GM21737 (cell line): Measurements from ENCODE around the gene GRP.
"Not testable (repeated sequence)": the region's sequence is repeated elsewhere in the genome, so short reads cannot be mapped to it uniquely, and the experiment has no call there.

Experiments
- ATAC-seq: cut with Tn5 transposase; IDR thresholded peaks from one replicate; pipeline ENCODE4 v1.9.1; 2021; ENCODE audit warnings: mild to moderate bottlenecking, moderate library complexity; ENCODE audit not compliant: unreplicated experiment

Gene GRP

GRCh38 chr18:59228351-59228750 is 8.4 kb downstream of the GRP start:
- no peak for ATAC-seq

DNA sequence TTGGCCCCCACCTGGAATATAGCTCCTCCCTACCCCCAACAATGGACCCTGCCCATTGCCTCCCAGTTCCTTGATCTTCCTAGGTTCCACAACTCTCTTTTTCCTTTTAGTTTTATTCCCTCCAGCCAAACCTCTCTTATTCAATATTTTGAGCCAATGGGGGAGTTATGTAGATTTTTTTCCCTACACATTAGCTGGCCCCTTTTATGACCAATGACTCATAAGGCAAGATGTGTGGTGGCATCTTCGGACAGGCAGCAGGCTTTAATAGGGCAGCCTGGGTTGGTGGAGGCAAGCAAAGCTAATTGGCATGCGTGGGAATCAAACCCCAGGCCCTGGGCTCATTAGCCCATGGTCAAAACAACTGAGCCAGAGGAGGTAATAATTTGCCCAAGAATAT is 9.2 kb downstream of the GRP start:
- no peak for ATAC-seq

DNA sequence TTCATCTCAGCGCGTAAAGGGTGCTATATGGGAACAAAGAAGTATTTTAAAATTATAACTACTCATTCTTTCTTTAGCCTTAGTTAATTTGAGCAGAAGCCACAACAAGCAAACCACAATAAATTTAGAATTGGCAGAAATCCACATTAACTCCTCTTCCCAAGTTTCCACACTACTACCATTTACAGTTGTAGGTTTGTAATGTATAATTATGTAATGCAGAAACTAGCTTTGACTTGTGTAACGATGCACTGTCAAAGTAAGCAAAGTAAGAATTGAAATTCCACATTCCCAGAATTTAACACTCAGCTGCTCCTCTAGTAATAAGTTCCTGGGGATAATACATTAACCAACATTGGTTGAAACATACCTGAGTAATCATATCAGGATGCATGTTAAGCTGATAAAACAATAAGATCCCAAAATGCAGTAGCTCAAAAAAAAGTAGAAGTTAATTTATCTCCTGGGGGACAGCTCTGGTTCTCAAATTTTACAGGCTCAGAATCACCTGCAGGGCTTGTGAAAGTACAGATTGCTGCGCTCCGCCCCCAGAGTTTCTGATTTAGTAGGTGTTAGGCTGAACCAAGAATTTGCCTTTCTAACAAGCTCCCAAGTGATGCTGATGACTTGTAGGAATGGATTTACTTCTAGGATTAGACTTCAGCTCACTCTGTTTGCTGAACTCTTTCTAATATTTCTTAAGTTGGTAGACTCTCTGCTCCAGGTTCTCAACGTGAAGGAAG is 9.9 kb downstream of the GRP start:
- ATAC-seq, result no peak

DNA sequence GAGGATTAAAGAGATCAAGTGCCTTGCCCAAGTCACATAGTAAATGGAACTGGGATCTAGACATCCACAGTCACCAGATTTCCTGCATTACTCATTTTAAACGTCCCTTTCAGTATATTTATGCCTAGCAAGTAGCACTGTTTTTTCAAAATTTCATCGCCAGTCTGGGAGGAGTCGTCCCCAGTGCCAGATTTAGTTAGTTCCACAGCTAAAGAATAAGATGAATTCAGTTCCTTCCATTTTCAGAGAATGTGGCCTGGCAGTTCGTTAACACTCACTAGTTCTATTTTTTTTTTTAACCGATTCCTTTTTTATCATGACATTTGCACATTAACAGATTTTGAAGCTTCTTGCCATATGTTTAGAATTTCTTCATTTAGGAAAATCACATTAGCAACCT is 11.2 kb downstream of the GRP start:
- ATAC-seq, result no peak

- ATAC-seq, result no peak
Measured at GRCh38 chr18:59231877-59232276, 11.9 kb downstream of the GRP start.

DNA sequence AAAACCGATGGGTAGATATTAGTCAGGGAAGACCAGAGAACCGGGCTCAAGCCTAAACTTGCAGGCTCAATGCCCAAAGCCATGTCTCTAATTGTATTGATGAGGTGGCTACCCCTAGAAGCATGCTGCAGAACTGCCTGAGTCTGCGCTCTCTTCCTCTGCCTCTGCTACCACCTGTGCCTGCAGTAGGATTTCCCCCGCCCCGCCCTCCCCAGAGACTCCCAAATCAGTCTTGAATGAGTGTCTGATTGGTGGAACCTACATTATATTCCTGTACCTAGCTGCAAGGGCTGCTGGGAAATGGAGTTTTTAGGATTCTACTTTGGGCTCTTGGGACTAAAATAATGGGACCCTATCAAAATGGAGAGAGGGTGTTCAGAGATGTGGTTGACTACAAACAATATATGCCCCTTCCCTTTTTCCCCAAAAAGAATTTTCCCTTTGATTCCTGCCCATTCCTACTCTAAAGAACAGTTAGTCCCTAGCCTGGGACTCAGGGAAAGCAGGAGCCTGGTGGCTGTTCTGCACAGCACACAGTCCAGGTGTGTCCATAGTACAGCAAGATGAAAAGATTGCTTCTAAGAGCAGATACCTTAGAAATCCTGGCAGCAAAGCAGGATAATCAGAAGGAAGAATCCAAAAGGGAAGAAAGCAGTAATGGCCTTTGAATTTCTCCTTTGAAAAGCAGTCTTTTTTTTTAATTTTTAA is 12.5 kb downstream of the GRP start:
- ATAC-seq, result no peak

DNA sequence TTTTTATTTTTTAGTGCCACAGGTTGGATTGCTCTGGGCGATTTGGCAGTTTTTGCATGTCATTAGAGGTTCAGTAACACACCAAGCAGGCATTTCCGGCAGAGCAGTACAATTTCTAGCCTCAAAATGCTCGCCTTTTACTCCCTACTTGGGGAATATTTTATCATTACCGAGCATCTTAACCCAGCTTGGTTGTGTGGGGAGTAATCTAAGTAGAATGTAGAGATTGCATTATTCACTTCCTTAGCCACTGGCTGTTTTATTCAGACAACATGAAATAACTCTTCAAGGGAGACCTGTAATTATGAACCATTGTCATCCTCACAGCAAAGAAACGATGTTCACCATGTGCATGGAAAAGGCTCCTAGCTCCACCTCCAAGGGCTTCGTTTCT is 13.1 kb downstream of the GRP start:
- ATAC-seq, result no peak

- ATAC-seq, result no peak
Measured at GRCh38 chr18:59238385-59238784, 18.4 kb downstream of the GRP start.

- no peak for ATAC-seq
Measured at GRCh38 chr18:59239642-59240041, 19.7 kb downstream of the GRP start.

DNA sequence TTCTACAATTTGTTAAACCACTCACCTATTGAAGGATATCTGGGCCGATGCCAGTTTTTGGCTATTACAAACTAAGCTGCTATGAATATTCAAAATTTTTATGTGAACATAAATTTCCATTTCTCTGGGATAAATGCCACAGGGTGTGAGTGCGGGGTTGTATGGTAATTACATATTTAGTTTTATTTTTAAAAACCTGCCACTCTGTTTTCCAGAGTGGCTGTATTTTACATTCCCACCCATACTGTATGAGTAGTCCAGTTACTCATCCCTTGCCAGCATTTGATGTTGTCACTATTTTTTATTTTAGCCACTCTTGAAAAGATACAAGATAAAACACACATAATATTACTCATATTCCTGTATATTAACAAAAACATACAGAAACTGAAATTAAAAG is 22.9 kb downstream of the GRP start:
- ATAC-seq, result no peak

DNA sequence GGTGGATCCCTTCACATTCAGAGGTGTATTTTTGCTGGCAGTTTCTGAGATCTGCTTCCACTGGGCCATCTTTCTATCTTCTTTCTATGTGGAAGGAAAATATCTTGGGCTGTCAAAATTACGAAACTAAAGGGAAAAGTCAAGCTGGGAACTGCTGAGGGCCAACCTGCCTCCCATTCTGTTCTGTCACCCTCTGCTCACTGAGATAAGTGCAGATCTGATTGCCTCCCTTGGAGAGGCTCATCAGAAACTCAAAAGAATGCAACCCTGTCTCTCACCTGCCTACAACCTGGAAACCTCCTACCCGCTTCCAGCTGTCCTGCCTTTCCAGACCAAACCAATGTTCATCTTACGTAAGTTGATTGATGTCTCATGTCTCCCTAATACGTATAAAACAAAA is 26.8 kb downstream of the GRP start:
- no peak for ATAC-seq

- no peak for ATAC-seq
Measured at GRCh38 chr18:59249199-59249774, 29.3 kb downstream of the GRP start.

- not testable (repeated sequence) for ATAC-seq
Measured at GRCh38 chr18:59255491-59255890, 35.5 kb downstream of the GRP start.

DNA sequence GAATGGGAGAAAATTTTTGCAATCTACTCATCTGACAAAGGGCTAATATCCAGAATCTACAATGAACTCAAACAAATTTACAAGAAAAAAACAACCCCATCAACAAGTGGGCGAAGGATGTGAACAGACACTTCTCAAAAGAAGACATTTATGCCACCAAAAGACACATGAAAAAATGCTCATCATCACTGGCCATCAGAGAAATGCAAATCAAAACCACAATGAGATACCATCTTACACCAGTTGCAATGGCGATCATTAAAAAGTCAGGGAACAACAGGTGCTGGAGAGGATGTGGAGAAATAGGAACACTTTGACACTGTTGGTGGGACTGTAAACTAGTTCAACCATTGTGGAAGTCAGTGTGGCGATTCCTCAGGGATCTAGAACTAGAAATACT is 41.9 kb downstream of the GRP start:
- not testable (repeated sequence) for ATAC-seq

GRCh38 chr18:59262243-59262642 is 42.3 kb downstream of the GRP start:
- ATAC-seq, result not testable (repeated sequence)

GRCh38 chr18:59263661-59264060 is 43.7 kb downstream of the GRP start:
- no peak for ATAC-seq

- ATAC-seq, result no peak
Measured at GRCh38 chr18:59264121-59264571, 44.2 kb downstream of the GRP start.

DNA sequence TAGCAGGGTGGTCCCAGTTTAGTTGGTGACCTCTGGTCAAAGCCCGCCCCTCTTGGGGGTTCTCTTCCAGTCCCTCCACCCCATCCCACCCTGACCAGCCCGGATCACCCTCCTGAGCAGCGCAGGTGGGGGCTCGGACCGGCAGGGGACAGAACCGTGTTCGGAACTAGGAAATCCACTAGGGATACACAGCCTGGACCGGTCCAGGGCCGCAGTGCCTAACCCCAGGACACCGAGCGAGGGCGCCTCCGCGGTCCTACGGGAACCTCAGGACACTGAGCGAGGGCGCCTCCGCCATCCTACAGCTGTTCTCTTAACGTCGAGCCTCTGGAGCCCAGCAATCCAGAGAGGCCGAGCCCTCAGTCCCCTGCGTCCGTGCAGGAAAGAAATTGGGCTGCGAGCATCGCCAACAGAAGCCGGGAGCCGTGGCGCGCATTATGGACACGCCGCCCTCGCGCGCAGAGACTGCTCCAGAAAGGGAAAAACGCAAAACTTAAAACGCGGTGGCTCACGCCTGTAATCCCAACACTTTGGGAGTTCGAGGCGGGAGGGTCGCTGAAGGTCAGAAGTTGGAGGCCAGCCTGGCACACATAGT is 44.8 kb downstream of the GRP start:
- no peak for ATAC-seq

DNA sequence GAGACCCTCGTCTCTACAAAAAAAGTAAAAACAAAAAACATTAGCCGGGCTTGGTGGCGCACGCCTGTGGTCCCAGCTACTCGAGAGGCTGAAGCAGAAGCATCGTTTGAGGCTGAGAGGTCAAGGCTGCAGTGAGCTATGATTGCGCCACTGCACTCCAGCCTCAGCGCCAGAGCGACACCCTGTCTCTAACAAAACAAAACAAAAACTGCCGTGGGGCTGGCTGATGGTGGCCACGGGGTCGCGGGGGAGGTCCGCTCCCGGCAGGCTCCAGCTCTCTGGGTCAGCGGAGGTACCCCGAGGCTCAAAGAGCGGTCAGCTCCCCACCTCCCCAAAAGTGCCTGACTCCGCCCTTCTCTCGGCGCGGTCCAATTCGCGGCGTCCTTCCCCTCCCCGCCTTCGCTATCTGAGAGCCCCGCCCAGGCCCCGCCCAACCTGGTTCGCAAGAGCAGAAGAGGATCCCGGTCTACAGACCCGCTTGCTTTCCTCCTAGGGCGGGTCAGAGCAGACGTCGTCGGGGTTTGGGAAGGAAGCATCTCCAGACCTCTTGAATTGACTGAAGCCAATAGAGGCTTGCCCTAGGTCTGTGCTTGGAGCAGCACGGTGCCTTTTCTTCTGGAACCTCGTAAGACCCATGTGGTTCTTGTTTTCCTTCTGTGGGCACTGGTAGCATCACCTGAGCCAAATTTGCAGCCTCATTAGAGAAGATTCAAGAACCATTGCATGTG is 45.5 kb downstream of the GRP start:
- no peak for ATAC-seq

DNA sequence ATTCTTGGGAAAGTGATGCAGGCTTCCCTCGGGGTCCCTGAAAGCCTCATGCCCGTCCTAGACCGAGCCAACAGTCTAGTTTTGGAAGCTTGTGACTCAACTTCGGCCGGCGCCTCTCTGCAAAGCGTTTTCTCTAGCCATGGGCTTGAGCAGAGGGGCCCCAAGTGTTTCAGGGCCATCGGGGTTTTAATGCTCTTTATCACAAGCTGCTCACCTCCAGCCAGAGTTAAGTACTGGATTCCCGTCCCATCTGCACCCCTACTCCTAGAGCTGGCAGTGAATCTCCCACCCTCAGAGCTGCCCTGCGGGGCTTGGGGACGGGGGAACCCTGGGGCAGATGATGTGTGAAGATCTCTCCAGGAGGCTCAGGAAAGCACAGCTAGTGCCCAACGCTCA is 46.0 kb downstream of the GRP start:
- ATAC-seq, result no peak

DNA sequence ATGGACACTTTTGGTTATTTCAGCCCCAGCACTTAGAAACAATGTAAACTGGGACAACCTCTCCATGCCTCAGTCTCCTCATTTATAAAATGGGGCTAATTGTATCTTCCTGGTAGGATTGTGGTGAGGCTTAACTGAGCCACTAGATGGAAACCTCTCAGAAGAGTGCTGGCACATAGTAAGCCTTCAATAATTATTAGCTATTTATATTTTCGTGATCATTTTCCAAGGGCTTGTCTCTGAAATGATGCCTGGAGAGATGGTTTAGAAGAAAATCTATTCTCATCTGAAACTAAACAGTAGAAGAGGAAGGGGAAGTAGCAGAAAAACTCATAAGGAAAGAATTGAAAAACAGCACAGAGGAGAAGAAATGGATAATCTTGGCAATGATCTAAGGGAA is 46.5 kb downstream of the GRP start:
- ATAC-seq, result no peak
